H9 (cell line): ENCODE data around the gene FLG. TPM values are rescaled to one million over a fixed set of nuclear protein-coding genes. Genes with fewer than 3 reads are reported as not detected.

Experiments used
- DNase-seq: peaks from one replicate; pipeline ENCODE4 v3.0.0-alpha.2; 2017
- H2AFZ ChIP-seq: one replicate; pipeline ENCODE4 v1.6.1; 2013; ENCODE audit warnings: mild to moderate bottlenecking, low read length, control low read depth, moderate library complexity
- H2AK5ac ChIP-seq: 2 replicates; pipeline ENCODE4 v1.6.1; 2013; ENCODE audit warnings: low read length, control low read depth, mixed read lengths; ENCODE audit not compliant: insufficient read length
- H2BK120ac ChIP-seq: one replicate; pipeline ENCODE4 v1.6.1; 2013; ENCODE audit warnings: low read depth, mild to moderate bottlenecking, low read length, control low read depth, inconsistent platforms; ENCODE audit not compliant: poor library complexity, severe bottlenecking
- H2BK12ac ChIP-seq: 2 replicates; pipeline ENCODE4 v1.6.1; 2013; ENCODE audit warnings: low read length, control low read depth, mixed read lengths, low read depth; ENCODE audit not compliant: insufficient read length
- H2BK15ac ChIP-seq: 2 replicates; pipeline ENCODE4 v1.6.1; 2013; ENCODE audit warnings: low read depth, low read length, control low read depth
- H2BK20ac ChIP-seq: one replicate; pipeline ENCODE4 v1.6.1; 2013; ENCODE audit warnings: low read depth, mild to moderate bottlenecking, low read length, control low read depth, inconsistent platforms; ENCODE audit not compliant: poor library complexity, severe bottlenecking
- H2BK5ac ChIP-seq: 2 replicates; pipeline ENCODE4 v1.6.1; 2013; ENCODE audit warnings: low read length, control low read depth, mixed read lengths; ENCODE audit not compliant: insufficient read length
- H3K14ac ChIP-seq: 2 replicates; pipeline ENCODE4 v1.6.1; 2013; ENCODE audit warnings: low read length, control low read depth; ENCODE audit not compliant: insufficient read depth
- H3K18ac ChIP-seq: 2 replicates; pipeline ENCODE4 v1.6.1; 2013; ENCODE audit warnings: low read depth, mild to moderate bottlenecking, mixed read lengths, low read length, control low read depth; ENCODE audit not compliant: insufficient read length
- H3K23ac ChIP-seq: 2 replicates; pipeline ENCODE4 v1.6.1; 2013; ENCODE audit warnings: low read length, control low read depth, mixed read lengths, low read depth; ENCODE audit not compliant: insufficient read length
- H3K23me2 ChIP-seq: 2 replicates; pipeline ENCODE4 v1.6.1; 2013; ENCODE audit warnings: low read depth, mild to moderate bottlenecking, mixed read lengths, low read length, control low read depth; ENCODE audit not compliant: insufficient read length, poor library complexity, severe bottlenecking
- H3K27ac ChIP-seq: 2 replicates; pipeline ENCODE4 v1.5.1; 2013; ENCODE audit warnings: low read length, control low read depth, mixed read lengths, low read depth; ENCODE audit not compliant: insufficient read length
- H3K27me3 ChIP-seq: 2 replicates; pipeline ENCODE4 v1.6.1; 2013; ENCODE audit warnings: low read length, control low read depth, inconsistent platforms; ENCODE audit not compliant: insufficient read depth
- H3K4ac ChIP-seq: 2 replicates; pipeline ENCODE4 v1.6.1; 2013; ENCODE audit warnings: low read depth, mild to moderate bottlenecking, control low read depth, inconsistent platforms, low read length, moderate library complexity
- H3K4me1 ChIP-seq: 2 replicates; pipeline ENCODE4 v1.6.1; 2013; ENCODE audit warnings: low read length, control low read depth, inconsistent platforms; ENCODE audit not compliant: insufficient read depth
- H3K4me2 ChIP-seq: 2 replicates; pipeline ENCODE4 v1.6.1; 2013; ENCODE audit warnings: low read length, control low read depth, mixed read lengths; ENCODE audit not compliant: insufficient read length, insufficient read depth
- H3K56ac ChIP-seq: 2 replicates; pipeline ENCODE4 v1.6.1; 2013; ENCODE audit warnings: low read depth, mild to moderate bottlenecking, mixed read lengths, low read length, control low read depth; ENCODE audit not compliant: insufficient read length
- H3K79me1 ChIP-seq: 2 replicates; pipeline ENCODE4 v1.6.1; 2013; ENCODE audit warnings: low read depth, mild to moderate bottlenecking, moderate library complexity, low read length, control low read depth, inconsistent platforms; ENCODE audit not compliant: insufficient read depth, poor library complexity, severe bottlenecking
- H3K79me2 ChIP-seq: 2 replicates; pipeline ENCODE4 v1.6.1; 2013; ENCODE audit warnings: low read length, control low read depth, inconsistent platforms; ENCODE audit not compliant: insufficient read depth
- H3K9ac ChIP-seq: 2 replicates; pipeline ENCODE4 v1.6.1; 2013; ENCODE audit warnings: low read length, control low read depth, mixed read lengths; ENCODE audit not compliant: insufficient read length; ENCODE audit errors: extremely low read depth
- H3K9me3 ChIP-seq: one replicate; pipeline ENCODE4 v1.6.1; 2013; ENCODE audit warnings: low read depth, low read length, inconsistent platforms; ENCODE audit not compliant: control insufficient read depth
- H3T11ph ChIP-seq: one replicate; pipeline ENCODE4 v1.6.1; 2013; ENCODE audit warnings: mild to moderate bottlenecking, low read length, control low read depth, inconsistent platforms
- H4K20me1 ChIP-seq: one replicate; pipeline ENCODE4 v1.6.1; 2013; ENCODE audit not compliant: control insufficient read depth, insufficient read length, insufficient read depth
- H4K5ac ChIP-seq: 2 replicates; pipeline ENCODE4 v1.6.1; 2013; ENCODE audit warnings: low read depth, mild to moderate bottlenecking, mixed read lengths, low read length, control low read depth; ENCODE audit not compliant: insufficient read length
- H4K8ac ChIP-seq: replicated peaks from 2 replicates; pipeline ENCODE4 v1.6.1; 2013; ENCODE audit warnings: low read length, control low read depth, mixed read lengths, low read depth; ENCODE audit not compliant: insufficient read length
- H4K91ac ChIP-seq: 2 replicates; pipeline ENCODE4 v1.6.1; 2013; ENCODE audit warnings: low read depth, mild to moderate bottlenecking, moderate library complexity, mixed read lengths, low read length, control low read depth; ENCODE audit not compliant: insufficient read length
- H3K27ac Mint-ChIP-seq, 3 experiments: 2 replicates in 2 of 3; 3 replicates in 1 of 3; pipeline ENCODE4 v1.8.0; 2020 to 2021; ENCODE audit warnings: mixed read lengths in 3 of 3, mild to moderate bottlenecking in 1 of 3, moderate library complexity in 1 of 3
- H3K27me3 Mint-ChIP-seq: 2 replicates; pipeline ENCODE4 v1.8.0; 2021; ENCODE audit warnings: low read depth, mild to moderate bottlenecking, moderate library complexity, mixed read lengths
- H3K36me3 Mint-ChIP-seq, 3 experiments: 2 replicates in 2 of 3; 3 replicates in 1 of 3; pipeline ENCODE4 v1.8.0; 2020 to 2021; ENCODE audit warnings: low read depth in 3 of 3, mixed read lengths in 3 of 3; ENCODE audit not compliant: insufficient read depth in 1 of 3
- H3K4me1 Mint-ChIP-seq, 2 experiments: 2 replicates each; pipeline ENCODE4 v1.8.0; 2020; ENCODE audit warnings: mixed read lengths in 2 of 2
- H3K4me3 Mint-ChIP-seq, 2 experiments: 2 replicates in 1 of 2; 3 replicates in 1 of 2; pipeline ENCODE4 v1.8.0; 2020 to 2021; ENCODE audit warnings: mild to moderate bottlenecking in 2 of 2, mixed read lengths in 2 of 2, moderate library complexity in 1 of 2
- H3K9me3 Mint-ChIP-seq, 2 experiments: 2 replicates in 1 of 2; 3 replicates in 1 of 2; pipeline ENCODE4 v1.8.0; 2020; ENCODE audit warnings: mild to moderate bottlenecking in 2 of 2, mixed read lengths in 2 of 2, moderate library complexity in 1 of 2
- CTCF ChIP-seq: fragments of 200-600 bp; sonication (generic); conservative IDR thresholded peaks from 3 replicates; pipeline ENCODE4 v1.8.0; 2021; ENCODE audit warnings: antibody characterized with exemption, mild to moderate bottlenecking
- WGBS: extraction: QIAGEN DNeasy Blood & Tissue Kit; methylation state at CpG from one replicate; pipeline ENCODE4 v1.1.7; 2013; ENCODE audit warnings: missing lambda C conversion rate, low lambda C conversion rate, mixed read lengths; ENCODE audit not compliant: insufficient read length; ENCODE audit errors: extremely low coverage; 5-methylcytosine and 5-hydroxymethylcytosine counted together
- total RNA-seq: library from RNA; stranded (reverse); gene quantifications from 2 replicates; pipeline ENCODE4 v1.2.1, GENCODE V29; 2021

Gene FLG
- total RNA-seq, 1 experiment from 2014 or later = not detected

DNA sequence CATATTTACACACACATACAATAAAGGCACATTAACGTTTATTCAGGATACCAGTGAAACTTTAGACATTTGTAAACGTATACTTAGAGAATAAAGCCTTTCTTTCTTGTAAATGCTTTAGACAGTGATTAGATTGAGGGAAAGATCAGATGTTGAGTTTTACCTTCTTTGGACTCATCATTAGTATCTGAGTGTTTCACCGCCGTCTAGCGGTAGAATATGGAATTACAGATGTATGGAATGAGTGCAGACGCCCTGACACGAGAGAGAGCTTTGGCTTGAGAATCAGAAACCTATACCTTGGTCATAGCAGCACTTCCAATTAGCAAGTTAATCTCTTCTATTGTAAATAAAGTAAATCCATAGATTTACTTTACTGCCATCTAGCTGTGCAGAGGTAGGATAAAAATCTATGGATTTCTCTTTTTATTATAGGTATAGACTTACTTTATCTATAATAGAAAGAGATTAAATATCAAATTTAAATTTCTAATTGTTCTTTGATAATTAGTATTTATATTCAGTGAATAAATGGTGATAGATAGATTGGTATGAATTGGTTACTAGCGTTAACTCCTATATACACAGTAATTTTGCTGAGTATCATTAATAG is 22.2 kb upstream of the FLG start:
- no peak overlapping the region for H3K27ac ChIP-seq
- H3K4me2 ChIP-seq = no peak overlapping the region
- no peak for DNase-seq
- no peak overlapping the region for H3K4ac ChIP-seq
- H3K18ac ChIP-seq = no peak overlapping the region
- no peak overlapping the region for H3K4me3 Mint-ChIP-seq
- peaks cover 47 to 54% of the 10 kb centered on the region in 2 experiments for H3K9me3 Mint-ChIP-seq
- no peaks in the 10 kb centered on the region for H3K79me2 ChIP-seq
- no CpG with 5 or more reads among the region's 8 CpGs for WGBS
- peaks cover 0 to 3% (median 2%) of the 10 kb centered on the region in 3 experiments; a peak in 3 of 7 replicates for H3K36me3 Mint-ChIP-seq
- H3K4me1 ChIP-seq = no peaks in the 10 kb centered on the region
- H2BK120ac ChIP-seq = no peak overlapping the region
- H3K9me3 ChIP-seq = peaks cover 59% of the 10 kb centered on the region
- no peak overlapping the region for H3K56ac ChIP-seq
- no peaks in the 10 kb centered on the region for H3K23me2 ChIP-seq
- H2BK15ac ChIP-seq = no peak overlapping the region
- no peak overlapping the region for H2AFZ ChIP-seq
- H2BK20ac ChIP-seq = no peak overlapping the region
- no peak overlapping the region for H3K23ac ChIP-seq
- H4K91ac ChIP-seq = no peak overlapping the region
- peak; percentile 63 for TF ChIP-seq CTCF
- no peaks in the 10 kb centered on the region for H3K4me1 Mint-ChIP-seq
- no peaks in the 10 kb centered on the region for H3K79me1 ChIP-seq
- H3K27me3 Mint-ChIP-seq = no peaks in the 10 kb centered on the region
- H3K27me3 ChIP-seq = no peaks in the 10 kb centered on the region
- H2AK5ac ChIP-seq = no peak overlapping the region
- no peak overlapping the region for H4K8ac ChIP-seq
- H3K9ac ChIP-seq = no peak overlapping the region
- no peak overlapping the region for H3K14ac ChIP-seq
- H3K27ac Mint-ChIP-seq = no peak overlapping the region
- H4K20me1 ChIP-seq = no peaks in the 10 kb centered on the region
- H2BK5ac ChIP-seq = no peak overlapping the region
- no peak overlapping the region for H3T11ph ChIP-seq
- H4K5ac ChIP-seq = no peak overlapping the region
- no peak overlapping the region for H2BK12ac ChIP-seq
